Measurements from ENCODE around the gene RALGAPA1.
A peak's percentile ranks its signal among the peaks of the same experiment; 100 is the strongest.

The RALGAPA1 gene

DNA sequence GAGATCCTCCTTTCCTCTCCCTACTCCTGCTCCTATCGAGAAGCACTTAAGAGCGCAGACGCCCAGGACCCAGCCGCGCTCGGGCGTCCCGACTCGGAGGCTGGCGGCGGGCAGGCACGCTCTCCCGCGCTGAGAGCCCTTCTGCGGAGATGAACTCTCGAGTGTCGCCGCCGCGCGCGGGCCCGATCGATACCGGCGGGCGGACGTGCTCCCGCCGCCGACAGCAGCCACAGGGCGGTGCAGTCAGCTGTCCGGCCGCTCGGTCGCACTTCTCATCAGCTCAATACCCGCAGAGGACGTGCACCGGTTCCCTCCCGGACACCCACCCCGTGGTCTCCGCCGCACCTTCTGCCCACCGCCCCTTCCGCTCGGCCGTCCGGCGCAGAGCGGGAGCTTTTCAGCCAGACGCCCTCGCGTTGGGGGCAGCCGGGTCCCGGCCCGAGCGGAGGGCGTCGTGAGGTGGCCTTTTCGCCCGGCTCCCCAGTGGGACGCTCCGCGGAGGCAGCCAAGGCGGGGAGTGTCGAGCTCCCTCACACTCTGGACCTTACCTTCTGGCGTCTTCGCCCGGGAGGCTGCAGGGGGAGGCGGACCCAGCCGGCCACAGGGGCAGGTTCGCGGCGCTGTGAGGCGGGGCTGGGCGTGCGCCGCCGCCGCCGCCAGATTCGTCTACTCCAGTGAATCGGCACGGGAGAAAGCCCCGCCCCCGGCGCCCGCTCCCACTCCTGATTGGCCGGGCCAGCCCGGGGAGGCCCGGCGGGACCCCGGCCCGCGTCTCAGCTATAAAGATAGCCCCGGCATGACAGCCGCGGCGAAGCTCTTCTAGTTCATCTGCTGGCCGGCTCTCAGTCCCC is 275.5 kb downstream of the RALGAPA1 start, which contains the start of gene INSM2:
Gene INSM2 (plus strand): TSS at position 808 of the 851 bp plus-strand sequence. CDS start 89 bp downstream, outside the sequence.
- DNase-seq = peak; percentile 60 to 72

DNA sequence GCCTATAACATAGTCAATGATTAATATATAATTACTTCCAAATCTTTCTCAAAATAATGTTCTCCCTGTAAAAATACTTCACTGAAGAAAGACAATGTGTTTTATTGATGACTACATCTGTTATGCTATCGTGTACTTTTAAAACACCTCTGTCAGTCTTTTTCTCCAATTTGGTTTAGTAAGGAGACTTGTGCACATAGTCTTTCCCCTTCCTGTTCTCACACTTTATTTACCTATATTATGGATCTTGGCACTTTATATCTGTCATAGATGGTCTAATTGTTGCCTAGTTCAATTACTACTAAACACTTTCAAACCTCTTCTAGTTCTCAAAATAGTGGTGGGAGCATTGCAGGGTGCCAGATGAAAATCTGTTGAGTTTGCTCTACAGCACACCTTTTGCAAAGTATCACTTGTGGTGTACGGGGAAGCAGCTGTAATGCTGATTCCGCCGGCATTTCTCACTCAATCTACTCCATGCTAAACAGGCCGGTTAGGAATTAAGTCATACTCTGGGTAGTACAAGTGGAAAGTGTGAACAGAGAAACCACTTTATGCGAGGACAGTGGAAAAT is 276.2 kb downstream of the RALGAPA1 start:
- DNase-seq = no peak

DNA sequence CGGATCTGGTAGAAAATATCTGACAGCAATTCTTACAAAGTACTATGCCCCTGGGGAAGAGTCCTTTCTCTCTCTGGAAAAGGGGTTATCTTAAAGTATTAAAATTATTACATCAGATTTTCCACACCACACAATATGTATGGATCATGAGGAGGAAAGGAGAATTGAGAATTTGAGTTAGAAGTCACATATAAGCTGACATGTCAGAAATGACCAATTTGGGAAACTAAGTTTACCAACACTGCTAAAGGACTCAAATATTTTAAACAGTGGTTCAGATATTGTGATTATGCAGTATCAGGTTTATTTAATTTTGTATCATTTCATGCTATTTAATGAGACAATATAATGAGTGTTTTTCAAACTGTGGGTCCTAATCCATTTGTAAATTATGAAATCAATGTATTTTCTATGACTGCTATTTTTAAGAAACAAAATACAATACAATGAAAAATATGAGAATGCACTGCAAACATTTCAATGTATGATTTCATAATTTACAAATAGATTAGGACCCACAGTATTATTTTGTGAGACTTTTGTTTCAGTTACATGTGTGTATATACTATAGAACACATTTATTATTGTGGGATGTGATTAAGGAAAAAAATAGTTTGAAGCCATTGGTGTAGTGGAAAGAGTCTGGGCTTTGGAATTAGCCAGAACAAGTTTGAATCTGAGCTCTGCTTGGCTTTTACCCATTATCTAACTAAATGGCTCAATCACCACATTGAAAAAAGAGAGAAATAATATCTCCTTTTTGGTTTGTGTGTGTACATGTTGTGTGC is 276.9 kb downstream of the RALGAPA1 start:
- no peak for DNase-seq

DNA sequence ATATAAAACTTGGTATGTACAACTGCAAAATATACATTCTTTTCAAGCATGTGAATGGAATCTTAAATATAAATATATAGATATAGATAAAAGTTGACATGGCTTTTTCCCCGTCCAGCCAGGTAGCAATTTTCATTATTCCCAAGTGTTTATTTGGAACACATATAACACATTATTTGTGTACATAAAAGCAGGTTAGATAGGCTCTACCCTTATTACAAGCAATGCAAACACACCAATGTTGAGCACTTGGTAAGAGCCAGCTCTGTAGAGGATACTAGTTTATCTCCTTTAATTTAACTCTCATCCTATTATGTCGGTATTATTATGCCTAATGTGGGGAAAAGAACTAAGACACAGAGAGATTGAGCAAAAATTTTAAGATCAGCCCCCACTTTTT is 282.1 kb downstream of the RALGAPA1 start:
- no peak for DNase-seq

DNA sequence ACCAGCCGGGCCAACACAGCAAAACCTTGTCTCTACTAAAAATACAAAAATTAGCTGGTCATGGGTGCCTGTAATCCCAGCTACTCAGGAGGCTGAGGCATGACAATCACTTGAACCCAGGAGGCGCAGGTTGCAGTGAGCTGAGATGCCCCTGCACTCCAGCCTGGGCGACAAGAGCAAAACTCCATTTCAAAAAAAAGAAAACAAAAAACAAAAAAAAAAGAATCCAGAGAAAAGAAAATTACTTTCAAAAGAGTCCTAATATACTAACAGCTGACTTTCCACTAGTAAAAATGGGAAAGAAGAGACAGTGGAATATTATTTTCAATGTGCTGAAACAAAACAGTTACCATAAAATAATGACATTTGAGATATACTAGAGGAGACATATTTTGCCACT is 283.4 kb downstream of the RALGAPA1 start:
- no peak for DNase-seq

DNA sequence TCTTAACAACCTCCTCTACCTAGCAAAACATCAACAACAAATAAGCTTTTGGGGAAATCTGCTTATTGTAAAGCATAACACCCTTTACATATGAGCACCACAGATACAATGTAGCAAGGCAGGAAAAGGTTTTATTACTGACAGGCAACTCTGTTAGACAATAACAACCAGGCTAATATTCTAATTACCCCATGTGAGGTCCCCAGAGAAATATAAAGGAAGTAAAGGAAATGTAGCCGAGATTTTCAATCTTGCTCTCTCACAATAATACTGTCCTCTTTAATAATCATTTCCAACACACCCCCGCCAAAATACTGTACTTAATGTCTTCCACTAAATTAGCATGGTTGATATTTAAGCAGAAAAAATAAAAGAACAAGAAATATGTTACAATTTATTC is 289.1 kb downstream of the RALGAPA1 start:
- no peak for DNase-seq

DNA sequence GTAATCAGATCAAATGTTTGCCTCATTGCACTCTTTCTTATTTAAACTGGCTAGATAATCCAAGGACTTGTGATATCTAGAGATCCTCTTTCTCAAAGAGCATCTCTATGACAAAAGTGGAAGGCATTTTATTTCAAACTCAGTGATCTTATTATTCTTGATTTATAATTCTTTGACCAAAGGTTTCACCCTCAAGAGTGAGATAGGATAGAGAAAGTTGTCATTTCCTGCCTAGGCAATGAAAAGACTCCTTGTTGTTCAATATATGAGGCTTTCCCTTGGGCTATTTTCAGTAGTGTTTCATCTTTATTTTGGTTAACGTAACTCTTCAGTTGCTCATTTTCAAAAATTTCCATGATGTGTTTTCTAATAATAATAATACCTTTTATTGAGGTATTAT is 293.2 kb downstream of the RALGAPA1 start:
- DNase-seq = no peak

DNA sequence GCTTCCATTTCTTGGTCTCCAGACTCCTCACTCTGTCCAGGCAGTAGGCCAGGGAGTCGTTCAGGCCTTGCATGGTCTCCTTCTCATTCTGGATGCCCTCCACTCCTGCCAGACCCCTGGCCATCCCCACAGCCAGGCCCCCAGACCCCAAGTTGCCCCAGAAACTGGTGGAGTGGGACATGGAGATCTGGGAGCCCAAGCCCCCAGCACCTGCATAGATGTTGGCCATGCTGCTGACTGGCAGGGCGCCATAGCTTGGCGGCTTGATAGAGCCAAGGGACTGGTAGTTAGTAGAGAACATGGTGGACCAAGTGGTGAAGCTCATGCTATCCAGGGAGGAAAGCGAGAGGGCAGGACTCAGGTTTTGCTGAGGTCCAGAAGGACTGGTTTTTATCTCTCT is 296.3 kb downstream of the RALGAPA1 start:
- DNase-seq = no peak

DNA sequence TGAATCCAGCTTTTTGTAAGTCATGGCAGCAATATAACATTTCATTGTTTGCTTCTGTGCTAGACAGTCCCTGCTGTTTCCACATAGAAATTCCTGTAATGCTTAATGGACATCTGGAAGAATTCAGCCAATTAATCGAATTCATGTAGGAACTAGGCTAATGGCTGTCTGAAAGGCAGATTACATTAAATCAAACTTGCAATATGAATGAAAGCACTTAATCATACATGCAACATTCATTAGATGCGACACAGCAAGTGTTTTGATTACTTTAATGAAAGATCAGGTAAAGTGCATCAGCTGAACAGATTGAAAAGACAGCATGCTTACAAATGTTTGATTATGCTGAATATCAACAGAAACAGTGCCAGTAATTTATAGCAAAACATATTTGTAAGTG is 299.2 kb downstream of the RALGAPA1 start:
- no peak for DNase-seq

DNA sequence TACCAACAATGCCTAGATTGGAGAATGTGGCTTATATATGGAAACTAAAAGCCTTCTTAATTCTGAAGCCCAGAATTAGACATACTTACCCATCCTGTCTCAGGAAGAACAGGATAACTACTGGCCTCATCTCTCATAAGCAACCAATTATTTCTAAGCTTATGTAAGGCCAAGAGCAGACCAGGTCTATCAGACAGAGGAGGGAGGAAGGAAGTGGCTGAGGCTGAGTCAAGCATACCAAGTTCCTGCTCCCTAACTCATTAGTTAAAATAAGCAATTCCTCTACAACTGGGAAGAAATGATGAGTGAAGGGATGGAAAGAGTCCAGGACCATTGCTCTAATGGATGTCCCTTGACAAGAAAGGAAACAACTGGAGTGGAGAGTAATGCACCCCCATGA is 302.2 kb downstream of the RALGAPA1 start:
- DNase-seq = no peak

DNA sequence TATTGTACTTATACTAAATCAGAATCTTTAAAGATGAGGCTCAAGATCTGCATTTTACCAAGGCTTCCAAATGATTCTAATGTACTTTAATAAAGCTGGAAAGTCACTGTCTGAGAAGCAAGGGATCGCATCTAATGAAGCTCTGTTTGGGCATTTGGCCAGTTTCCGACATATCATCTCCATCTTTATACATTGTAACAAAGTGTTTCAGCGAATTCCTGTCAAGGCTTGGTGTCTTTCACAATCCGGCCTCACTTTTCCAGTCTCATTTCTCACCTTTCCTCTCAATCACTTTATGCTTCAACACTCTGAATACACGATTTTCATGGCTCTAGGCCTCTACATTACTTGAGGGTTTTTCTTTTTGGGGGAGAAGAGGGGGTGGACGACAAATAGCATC is 302.6 kb downstream of the RALGAPA1 start:
- DNase-seq = no peak

DNA sequence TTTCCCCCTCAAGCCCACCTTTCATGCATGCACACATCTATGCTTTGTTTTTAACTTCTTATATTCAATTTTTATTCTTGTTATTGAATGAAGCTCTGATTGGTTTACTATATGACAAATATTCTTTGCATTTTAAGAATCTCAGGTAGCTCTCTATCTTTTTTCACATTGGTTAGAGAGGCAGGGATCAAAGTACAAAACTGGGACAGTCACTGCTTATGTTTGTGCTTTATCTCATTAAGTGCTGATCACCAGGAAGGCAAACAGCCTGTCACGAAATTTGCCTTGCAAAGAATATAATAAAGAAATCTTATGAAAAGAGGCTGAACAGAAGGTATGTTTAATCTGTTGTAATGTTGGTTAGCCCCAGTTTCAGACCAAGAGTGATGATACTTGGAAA is 304.8 kb downstream of the RALGAPA1 start:
- no peak for DNase-seq

DNA sequence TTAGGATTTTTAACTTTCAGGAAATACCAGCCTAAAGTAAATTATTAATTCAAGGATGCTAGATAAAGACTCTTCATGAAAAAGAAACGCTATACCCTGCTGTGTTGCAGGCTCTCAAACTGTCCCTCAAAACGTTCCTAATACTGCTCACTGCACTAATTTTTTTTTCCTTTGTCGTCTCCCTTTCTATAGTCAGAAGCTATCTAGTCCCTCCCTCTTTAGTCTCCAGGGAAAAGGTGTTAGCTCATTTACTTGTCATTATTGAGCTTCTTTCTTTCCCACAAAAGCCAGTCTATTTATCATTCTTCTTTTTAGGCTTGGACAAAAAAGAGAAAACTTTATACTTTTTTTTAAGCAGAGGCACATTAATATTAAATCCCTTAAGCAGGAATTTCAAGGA is 305.4 kb downstream of the RALGAPA1 start:
- DNase-seq = no peak

DNA sequence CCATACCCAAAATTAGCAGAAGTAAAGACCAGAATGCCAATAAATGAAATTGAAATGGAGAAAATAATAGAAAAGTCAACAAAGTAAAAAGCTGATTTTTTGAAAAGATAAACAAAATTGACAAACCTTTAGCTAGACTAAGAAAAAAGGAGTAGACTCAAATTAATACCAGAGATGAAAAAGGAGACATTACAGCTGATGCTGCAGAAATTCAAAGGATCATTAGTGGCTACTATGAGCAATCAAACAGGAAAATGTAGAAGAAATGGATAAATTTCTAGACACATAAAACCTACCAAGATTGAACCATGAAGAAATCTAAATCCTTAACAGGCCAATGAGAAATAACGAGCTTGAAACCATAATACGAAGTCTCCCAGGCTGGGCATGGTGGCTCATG is 309.9 kb downstream of the RALGAPA1 start:
- DNase-seq = no peak

DNA sequence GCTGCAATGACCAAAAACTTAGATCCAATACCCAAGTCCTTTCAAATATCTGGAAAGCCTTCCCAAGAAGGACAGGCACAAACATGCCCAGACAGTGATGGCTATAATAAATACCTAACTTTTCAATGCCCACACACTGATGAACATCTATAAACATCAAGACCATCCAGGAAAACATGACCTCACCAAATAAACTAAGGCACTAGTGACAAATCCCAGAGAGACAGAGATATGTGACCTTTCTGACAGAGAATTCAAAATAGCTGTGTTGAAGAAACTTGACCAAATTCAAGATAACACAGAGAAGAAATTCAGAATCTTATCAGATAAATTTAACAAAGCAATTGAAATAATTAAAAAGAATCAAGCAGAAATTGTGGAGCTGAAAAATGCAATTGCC is 313.8 kb downstream of the RALGAPA1 start:
- no peak for DNase-seq

DNA sequence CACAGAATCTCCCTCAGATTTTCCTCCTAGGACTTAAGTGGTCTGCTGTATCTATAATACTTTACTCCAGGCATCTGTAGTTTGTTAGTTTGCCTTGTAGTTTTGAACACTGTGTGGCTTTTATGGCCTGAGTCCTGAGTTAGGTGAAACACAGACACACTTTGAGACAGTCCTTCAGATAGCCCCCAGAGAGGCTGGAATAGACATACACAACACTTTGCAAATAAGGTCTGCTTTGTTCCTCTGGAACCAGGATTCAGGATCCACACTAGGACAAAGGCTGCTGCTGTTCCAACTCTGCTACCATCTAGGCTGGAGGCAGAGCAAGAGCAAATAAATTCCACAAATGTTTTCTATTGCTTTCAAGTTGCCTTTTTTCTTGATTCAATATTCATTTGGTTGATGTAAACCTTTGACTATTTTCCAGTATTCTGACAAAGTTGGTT is 316.5 kb downstream of the RALGAPA1 start:
- no peak for DNase-seq
